Astrocyte (in vitro differentiated cells and primary cell): ENCODE results near the gene PRR5. TPM values are rescaled to one million over a fixed set of nuclear protein-coding genes. Genes with fewer than 3 reads are reported as not detected.

Experiments used
- DNase-seq: peaks from one replicate; pipeline ENCODE4 v3.0.0-alpha.2; 2010; ENCODE audit warnings: low read depth
- FAIRE-seq: peaks from 2 replicates; lab custom pipeline; 2011; peaks lifted over from hg19 to GRCh38; lab: Jason Lieb, UNC
- H2AFZ ChIP-seq: 2 replicates; pipeline ENCODE4 v1.6.0; 2012; ENCODE audit warnings: low read depth, low read length, inconsistent platforms
- H3K27ac ChIP-seq: 2 replicates; pipeline ENCODE4 v1.5.1; 2011; ENCODE audit warnings: low read depth, low read length, inconsistent platforms
- H3K27me3 ChIP-seq: 2 replicates; pipeline ENCODE4 v1.6.0; 2011; ENCODE audit warnings: low read length, inconsistent platforms; ENCODE audit not compliant: insufficient read depth
- H3K36me3 ChIP-seq: 2 replicates; pipeline ENCODE4 v1.5.1; 2011; ENCODE audit warnings: low read length, inconsistent platforms; ENCODE audit not compliant: insufficient read depth
- H3K4me1 ChIP-seq: 2 replicates; pipeline ENCODE4 v1.5.1; 2011; ENCODE audit warnings: low read length, inconsistent platforms; ENCODE audit not compliant: insufficient read depth
- H3K4me2 ChIP-seq: 2 replicates; pipeline ENCODE4 v1.6.0; 2012; ENCODE audit warnings: low read length, inconsistent platforms
- H3K4me3 ChIP-seq: 2 replicates; pipeline ENCODE4 v1.5.1; 2011; ENCODE audit warnings: low read depth, mild to moderate bottlenecking, low read length, inconsistent platforms; ENCODE audit not compliant: insufficient read depth
- H3K79me2 ChIP-seq: 2 replicates; pipeline ENCODE4 v1.6.0; 2012; ENCODE audit warnings: mild to moderate bottlenecking, low read length, inconsistent platforms; ENCODE audit not compliant: insufficient read depth
- H3K9ac ChIP-seq: 2 replicates; pipeline ENCODE4 v1.6.0; 2012; ENCODE audit warnings: mild to moderate bottlenecking, low read length, inconsistent platforms
- H3K9me3 ChIP-seq: 2 replicates; pipeline ENCODE4 v1.5.1; 2012; ENCODE audit warnings: low read depth, mild to moderate bottlenecking, low read length, inconsistent platforms; ENCODE audit not compliant: insufficient read depth
- H4K20me1 ChIP-seq: 2 replicates; pipeline ENCODE4 v1.6.0; 2012; ENCODE audit warnings: low read length, inconsistent platforms; ENCODE audit not compliant: insufficient read depth
- H3K27ac Mint-ChIP-seq: one replicate; pipeline ENCODE4 v1.8.0; 2021; ENCODE audit warnings: mild to moderate bottlenecking, mixed read lengths; ENCODE audit not compliant: unreplicated experiment
- H3K27me3 Mint-ChIP-seq: one replicate; pipeline ENCODE4 v1.8.0; 2021; ENCODE audit warnings: low read depth, mixed read lengths; ENCODE audit not compliant: unreplicated experiment
- H3K36me3 Mint-ChIP-seq: one replicate; pipeline ENCODE4 v1.8.0; 2021; ENCODE audit warnings: low read depth, mixed read lengths; ENCODE audit not compliant: unreplicated experiment
- H3K4me1 Mint-ChIP-seq: one replicate; pipeline ENCODE4 v1.8.0; 2021; ENCODE audit warnings: low read depth, mixed read lengths; ENCODE audit not compliant: unreplicated experiment
- H3K4me3 Mint-ChIP-seq: one replicate; pipeline ENCODE4 v1.8.0; 2021; ENCODE audit warnings: mild to moderate bottlenecking, moderate library complexity, mixed read lengths; ENCODE audit not compliant: unreplicated experiment
- H3K9me3 Mint-ChIP-seq: one replicate; pipeline ENCODE4 v1.8.0; 2021; ENCODE audit warnings: mild to moderate bottlenecking, mixed read lengths; ENCODE audit not compliant: unreplicated experiment
- CTCF ChIP-seq: IDR thresholded peaks from 2 replicates; pipeline ENCODE4 v1.5.1; 2011; ENCODE audit warnings: low read depth, mild to moderate bottlenecking, inconsistent platforms, low read length, moderate library complexity; ENCODE audit not compliant: insufficient read depth
- EZH2 ChIP-seq: IDR thresholded peaks from 2 replicates; pipeline ENCODE4 v1.6.1; 2012; ENCODE audit warnings: mild to moderate bottlenecking, low read length, inconsistent platforms; ENCODE audit not compliant: insufficient read depth
- total RNA-seq: library from RNA; stranded (reverse); gene quantifications from 2 replicates; pipeline ENCODE4 v1.2.1, GENCODE V29; 2021

The PRR5 gene
- total RNA-seq, 1 donor from 2014 or later = 23.6 TPM

GRCh38 chr22:44711690-44712555 is 9.9 kb downstream of the PRR5 start:
- H2AFZ ChIP-seq = no peak overlapping the region

GRCh38 chr22:44712962-44713361 is 11.0 kb downstream of the PRR5 start:
- no peaks in the 10 kb centered on the region for H3K36me3 ChIP-seq
- Mint-ChIP-seq H3K4me1 (no peaks in the 10 kb centered on the region), H3K9me3 (no peaks in the 10 kb centered on the region), H3K4me3 (no peak overlapping the region), H3K27ac (no peak overlapping the region), H3K27me3 (no peaks in the 10 kb centered on the region), H3K36me3 (peaks cover 10% of the 10 kb centered on the region)
- no peak overlapping the region for H3K27ac ChIP-seq
- FAIRE-seq = no peak
- no peak overlapping the region for H3K9ac ChIP-seq
- peaks cover 50% of the 10 kb centered on the region for H4K20me1 ChIP-seq
- no peak overlapping the region for H3K4me3 ChIP-seq
- peaks cover 6% of the 10 kb centered on the region for H3K79me2 ChIP-seq
- no peak overlapping the region for H3K4me2 ChIP-seq
- H3K4me1 ChIP-seq = peaks cover under 1% of the 10 kb centered on the region
- no peaks in the 10 kb centered on the region for H3K27me3 ChIP-seq
- H2AFZ ChIP-seq = no peak overlapping the region
- DNase-seq = no peak
- no peak for TF ChIP-seq CTCF
- H3K9me3 ChIP-seq = no peaks in the 10 kb centered on the region

More at GRCh38 chr22:44711690-44712555, 9.9 kb downstream of the PRR5 start:
- Mint-ChIP-seq H3K36me3 (peaks cover 13% of the 10 kb centered on the region), H3K4me1 (no peaks in the 10 kb centered on the region), H3K4me3 (no peak overlapping the region), H3K27me3 (no peaks in the 10 kb centered on the region), H3K9me3 (no peaks in the 10 kb centered on the region), H3K27ac (no peak overlapping the region)
- FAIRE-seq = no peak
- no peak overlapping the region for H3K4me2 ChIP-seq
- TF ChIP-seq CTCF (no peak), EZH2 (no peak)
- H3K4me1 ChIP-seq = peaks cover 5% of the 10 kb centered on the region
- no peaks in the 10 kb centered on the region for H3K9me3 ChIP-seq
- no peak overlapping the region for H3K27ac ChIP-seq
- peaks cover 7% of the 10 kb centered on the region for H3K79me2 ChIP-seq
- peaks cover 60% of the 10 kb centered on the region for H4K20me1 ChIP-seq
- H3K9ac ChIP-seq = no peak overlapping the region
- no peaks in the 10 kb centered on the region for H3K27me3 ChIP-seq
- H3K4me3 ChIP-seq = no peak overlapping the region
- H3K36me3 ChIP-seq = no peaks in the 10 kb centered on the region
- DNase-seq = no peak
